NB4 (cell line): ENCODE measurements around the gene CERT1.

Experiments used
- CTCF ChIP-seq: IDR thresholded peaks from one replicate; pipeline ENCODE4 v1.5.1; 2012; ENCODE audit warnings: low read depth, low read length
- MAX ChIP-seq: IDR thresholded peaks from 2 replicates; pipeline ENCODE4 v1.6.1; 2011; ENCODE audit warnings: low read depth, low read length
- MYC ChIP-seq: IDR thresholded peaks from 2 replicates; pipeline ENCODE4 v1.6.1; 2011; ENCODE audit warnings: low read depth, low read length
- POLR2A ChIP-seq: IDR thresholded peaks from 2 replicates; pipeline ENCODE4 v1.6.1; 2011; ENCODE audit warnings: mild to moderate bottlenecking; ENCODE audit not compliant: insufficient read length; ENCODE audit errors: extremely low read depth

- TF ChIP-seq CTCF (no peak), POLR2A (no peak), MAX (no peak), MYC (no peak)
These were observed 181.0 kb downstream of the CERT1 start for GRCh38 chr5:75330404-75330803.
